Stimulated activated naive CD4-positive, alpha-beta T cell (primary cell): ENCODE results near the gene OLIG1.

ENCODE experiments used
- DNase-seq, 6 experiments: peaks; one replicate each; lab custom pipeline; 2025; lab: John Stamatoyannopoulos, UW

The OLIG1 gene

GRCh38 chr21:33099131-33099530 is 29.2 kb downstream of the OLIG1 start:
- DNase-seq: no peak

- DNase-seq: no peak
These were observed 31.5 kb downstream of the OLIG1 start for GRCh38 chr21:33101300-33101911.

GRCh38 chr21:33105088-33105487 is 35.1 kb downstream of the OLIG1 start:
- no peak for DNase-seq

- no peak for DNase-seq
These were observed 38.3 kb downstream of the OLIG1 start for GRCh38 chr21:33108228-33108627.

GRCh38 chr21:33109574-33110339 is 39.8 kb downstream of the OLIG1 start:
- peak in 2 of 6 experiments; percentile 4 to 55 for DNase-seq

- DNase-seq: no peak
These were observed 40.4 kb downstream of the OLIG1 start for GRCh38 chr21:33110340-33110715.

- no peak for DNase-seq
These were observed 41.6 kb downstream of the OLIG1 start for GRCh38 chr21:33111577-33111976.

GRCh38 chr21:33112151-33112550 is 42.2 kb downstream of the OLIG1 start:
- no peak for DNase-seq

GRCh38 chr21:33112681-33113080 is 42.7 kb downstream of the OLIG1 start:
- no peak for DNase-seq

- no peak for DNase-seq
These were observed 43.2 kb downstream of the OLIG1 start for GRCh38 chr21:33113131-33113530.

GRCh38 chr21:33114276-33114675 is 44.3 kb downstream of the OLIG1 start:
- no peak for DNase-seq

GRCh38 chr21:33115631-33116510 is 45.9 kb downstream of the OLIG1 start:
- no peak for DNase-seq

- DNase-seq: peak in 4 of 6 experiments; percentile 6 to 23 (median 15)
These were observed 46.7 kb downstream of the OLIG1 start for GRCh38 chr21:33116676-33117075.

- no peak for DNase-seq
These were observed 47.4 kb downstream of the OLIG1 start for GRCh38 chr21:33117101-33117888.
